ENCODE results near the gene SHC2. TPM values are rescaled to one million over a fixed set of nuclear protein-coding genes. Genes with fewer than 3 reads are reported as not detected.

The SHC2 gene, protein sequence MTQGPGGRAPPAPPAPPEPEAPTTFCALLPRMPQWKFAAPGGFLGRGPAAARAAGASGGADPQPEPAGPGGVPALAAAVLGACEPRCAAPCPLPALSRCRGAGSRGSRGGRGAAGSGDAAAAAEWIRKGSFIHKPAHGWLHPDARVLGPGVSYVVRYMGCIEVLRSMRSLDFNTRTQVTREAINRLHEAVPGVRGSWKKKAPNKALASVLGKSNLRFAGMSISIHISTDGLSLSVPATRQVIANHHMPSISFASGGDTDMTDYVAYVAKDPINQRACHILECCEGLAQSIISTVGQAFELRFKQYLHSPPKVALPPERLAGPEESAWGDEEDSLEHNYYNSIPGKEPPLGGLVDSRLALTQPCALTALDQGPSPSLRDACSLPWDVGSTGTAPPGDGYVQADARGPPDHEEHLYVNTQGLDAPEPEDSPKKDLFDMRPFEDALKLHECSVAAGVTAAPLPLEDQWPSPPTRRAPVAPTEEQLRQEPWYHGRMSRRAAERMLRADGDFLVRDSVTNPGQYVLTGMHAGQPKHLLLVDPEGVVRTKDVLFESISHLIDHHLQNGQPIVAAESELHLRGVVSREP
- 10 to 100 TPM in 3 of 4 donors, 1 to 10 TPM in 1; 7.6 to 18.9 (median 12.3) TPM for polyA plus RNA-seq
- long read RNA-seq, donor 1 = 0 reads
- long read RNA-seq, donor 2, transcript SHC2-201 (13 exons, 2,494 nt) = major isoform, 6 of 7 reads
- long read RNA-seq, donor 2, partial matches to known transcripts = 0 of 7 reads
- long read RNA-seq, donor 2, other reads (novel, unspliced or antisense) = 0 of 7 reads
- long read RNA-seq, donor 3, partial matches to known transcripts = 0 of 3 reads
- long read RNA-seq, donor 3, other reads (novel, unspliced or antisense) = 0 of 3 reads
- long read RNA-seq, donor 4 = 0 reads
- long read RNA-seq, donor 5, partial matches to known transcripts = 0 of 1 reads
- long read RNA-seq, donor 5, other reads (novel, unspliced or antisense) = 0 of 1 reads
- long read RNA-seq, donor 6, partial matches to known transcripts = 0 of 3 reads
- long read RNA-seq, donor 6, other reads (novel, unspliced or antisense) = 0 of 3 reads
- long read RNA-seq, donor 7, transcript SHC2-201 (13 exons, 2,494 nt) = major isoform, 9 of 12 reads
- long read RNA-seq, donor 7, partial matches to known transcripts = 0 of 12 reads
- long read RNA-seq, donor 7, other reads (novel, unspliced or antisense) = 0 of 12 reads
- long read RNA-seq, donor 8 = 0 reads
- long read RNA-seq, donor 9, partial matches to known transcripts = 0 of 1 reads
- long read RNA-seq, donor 9, other reads (novel, unspliced or antisense) = 0 of 1 reads
- long read RNA-seq, donor 10, transcript SHC2-201 (13 exons, 2,494 nt) = major isoform, 5 of 7 reads
- long read RNA-seq, donor 10, partial matches to known transcripts = 0 of 7 reads
- long read RNA-seq, donor 10, other reads (novel, unspliced or antisense) = 0 of 7 reads

DNA sequence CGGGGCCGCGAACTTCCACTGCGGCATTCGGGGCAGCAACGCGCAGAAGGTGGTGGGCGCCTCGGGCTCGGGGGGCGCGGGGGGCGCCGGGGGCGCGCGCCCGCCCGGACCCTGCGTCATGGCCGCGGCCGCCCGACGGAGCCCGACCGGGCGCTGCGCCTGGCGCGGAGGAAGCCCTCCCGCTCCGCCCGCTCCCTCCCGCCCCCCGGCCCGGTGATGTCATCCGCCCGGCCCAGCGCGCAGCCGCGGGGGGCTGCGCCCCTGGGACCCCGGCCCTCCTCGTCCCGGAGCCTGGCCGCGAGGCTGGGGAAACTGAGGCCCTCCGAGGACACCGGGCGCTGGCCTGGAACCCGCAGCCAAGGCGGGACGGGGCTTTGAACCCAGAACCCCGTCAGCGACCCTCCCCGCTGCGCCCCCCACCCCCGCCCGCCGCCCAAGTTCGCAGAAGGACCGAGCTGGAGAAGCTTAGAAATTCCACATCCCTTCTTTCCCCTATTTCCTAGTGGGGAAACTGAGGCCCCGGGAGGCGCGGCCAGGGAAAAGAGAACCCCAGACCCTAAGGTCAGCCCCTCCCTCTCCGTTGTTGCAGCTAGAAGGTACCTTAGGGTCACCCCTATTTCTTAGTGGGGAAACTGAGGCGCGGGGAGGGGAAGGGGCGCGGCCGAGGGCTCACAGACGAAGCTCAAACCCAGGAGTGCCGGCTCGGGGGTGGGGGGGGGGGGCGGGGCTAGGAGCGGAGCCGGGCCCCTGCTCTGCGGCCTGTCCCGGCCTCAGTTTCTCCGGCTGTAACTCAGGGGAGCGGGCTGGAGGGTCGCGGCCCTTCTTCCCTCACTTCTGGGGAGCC, at the start of gene SHC2:
Gene SHC2 (minus strand): TSS at position 157 of the 844 bp plus-strand sequence. CDS start 37 bp downstream, at position 120.
- DNase-seq = peak in 1 of 2 donors; percentile 67

DNA sequence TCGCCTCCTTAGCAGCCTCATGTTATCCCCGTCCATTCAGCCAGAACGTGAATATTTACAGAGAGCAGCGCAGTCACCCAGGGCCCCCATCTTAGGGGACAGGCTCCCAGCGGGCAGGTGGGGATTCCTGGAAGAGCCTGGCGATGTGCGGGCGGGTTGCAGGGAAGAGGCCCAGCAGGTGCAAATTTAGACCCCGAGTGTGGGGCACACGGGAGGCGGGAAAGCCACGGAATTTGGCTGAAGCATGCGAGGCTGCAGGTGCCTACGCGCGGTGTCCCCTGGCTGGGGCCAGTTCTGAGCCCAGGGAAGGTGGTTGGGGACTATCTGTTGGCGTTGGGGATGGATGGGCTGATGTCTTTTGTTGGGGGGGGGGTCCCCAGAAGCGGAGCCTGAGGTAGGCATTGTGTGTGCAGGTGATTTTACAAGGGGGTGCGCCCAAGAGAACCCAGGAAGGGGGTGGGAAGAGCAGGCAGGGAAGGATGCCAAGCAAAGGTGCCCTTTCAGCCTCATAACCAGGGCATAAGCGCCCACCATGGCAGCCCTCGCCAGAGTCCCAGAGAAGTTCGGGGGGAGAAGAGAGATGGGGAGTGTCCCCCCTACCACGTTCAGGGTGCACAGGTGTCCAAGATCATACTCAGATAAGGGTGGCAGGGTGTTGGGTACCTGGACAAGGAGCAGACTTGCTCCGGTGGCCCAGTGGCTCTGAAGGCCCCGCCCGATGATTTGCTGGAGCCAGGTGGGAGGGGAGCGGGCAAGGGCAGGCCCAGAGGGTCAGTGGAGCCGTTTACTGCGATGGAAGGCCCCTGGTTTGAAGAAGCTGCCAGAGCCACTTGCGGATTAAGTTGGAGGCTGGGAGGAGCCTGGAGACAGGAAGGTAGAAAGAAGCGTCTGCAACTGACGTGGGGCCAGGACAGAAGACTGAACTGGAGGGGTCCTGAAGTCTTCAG, 47.6 kb upstream of the SHC2 start:
- Histone ChIP-seq H3K9me3 (ENCODE audit: control insufficient read depth in 2 of 2, insufficient read depth in 1 of 2, low read depth in 1 of 2, low read length in 1 of 2) (no peaks in the 10 kb centered on the region), H3K4me1 (ENCODE audit: control insufficient read depth in 3 of 3, insufficient read depth in 2 of 3, low read depth in 1 of 3, low read length in 2 of 3) (peaks cover 3 to 32% (median 5%) of the 10 kb centered on the region in 3 donors), H3K27ac (ENCODE audit: low read depth in 1 of 3, low read length in 2 of 3) (no peak overlapping the region), H3K4me3 (ENCODE audit: low read depth in 1 of 3, low read length in 3 of 3) (peak overlapping the region; percentile 80 to 98 (median 96)), H3K36me3 (ENCODE audit: control insufficient read depth in 3 of 3, insufficient read depth in 2 of 3, low read depth in 1 of 3, low read length in 3 of 3) (peaks cover 0 to 17% (median 0%) of the 10 kb centered on the region in 3 donors), H3K27me3 (ENCODE audit: control insufficient read depth in 3 of 3, insufficient read depth in 3 of 3, low read length in 3 of 3) (no peaks in the 10 kb centered on the region)
- FAIRE-seq (no peak), DNase-seq (no peak)
- 42 to 58% (median 49%) methylated on average over 31 to 32 of the region's 32 CpGs for whole genome bisulfite sequencing, 3 donors

More for the DNA sequence above, at the start of gene SHC2:
- Histone ChIP-seq H3K27ac (ENCODE audit: low read depth in 1 of 3, low read length in 2 of 3) (peak within 1 kb of the TSS; percentile 34 to 95 (median 87)), H3K9me3 (ENCODE audit: control insufficient read depth in 2 of 2, insufficient read depth in 1 of 2, low read depth in 1 of 2, low read length in 1 of 2) (no peaks in the 10 kb centered on the region), H3K27me3 (ENCODE audit: control insufficient read depth in 3 of 3, insufficient read depth in 3 of 3, low read length in 3 of 3) (peaks cover 0 to 6% (median 3%) of the 10 kb centered on the region in 3 donors), H3K4me3 (ENCODE audit: low read depth in 1 of 3, low read length in 3 of 3) (peak within 1 kb of the TSS; percentile 51 to 74 (median 52)), H3K4me1 (ENCODE audit: control insufficient read depth in 3 of 3, insufficient read depth in 2 of 3, low read depth in 1 of 3, low read length in 2 of 3) (peaks cover 0 to 8% (median 0%) of the 10 kb centered on the region in 3 donors), H3K36me3 (ENCODE audit: control insufficient read depth in 3 of 3, insufficient read depth in 2 of 3, low read depth in 1 of 3, low read length in 3 of 3) (peaks cover 0 to 8% (median 0%) of the 10 kb centered on the region in 3 donors)
- 0 to 4% (median 2%) methylated on average over 23 to 84 of the region's 85 CpGs for WGBS, 3 donors
- no peak for FAIRE-seq

DNA sequence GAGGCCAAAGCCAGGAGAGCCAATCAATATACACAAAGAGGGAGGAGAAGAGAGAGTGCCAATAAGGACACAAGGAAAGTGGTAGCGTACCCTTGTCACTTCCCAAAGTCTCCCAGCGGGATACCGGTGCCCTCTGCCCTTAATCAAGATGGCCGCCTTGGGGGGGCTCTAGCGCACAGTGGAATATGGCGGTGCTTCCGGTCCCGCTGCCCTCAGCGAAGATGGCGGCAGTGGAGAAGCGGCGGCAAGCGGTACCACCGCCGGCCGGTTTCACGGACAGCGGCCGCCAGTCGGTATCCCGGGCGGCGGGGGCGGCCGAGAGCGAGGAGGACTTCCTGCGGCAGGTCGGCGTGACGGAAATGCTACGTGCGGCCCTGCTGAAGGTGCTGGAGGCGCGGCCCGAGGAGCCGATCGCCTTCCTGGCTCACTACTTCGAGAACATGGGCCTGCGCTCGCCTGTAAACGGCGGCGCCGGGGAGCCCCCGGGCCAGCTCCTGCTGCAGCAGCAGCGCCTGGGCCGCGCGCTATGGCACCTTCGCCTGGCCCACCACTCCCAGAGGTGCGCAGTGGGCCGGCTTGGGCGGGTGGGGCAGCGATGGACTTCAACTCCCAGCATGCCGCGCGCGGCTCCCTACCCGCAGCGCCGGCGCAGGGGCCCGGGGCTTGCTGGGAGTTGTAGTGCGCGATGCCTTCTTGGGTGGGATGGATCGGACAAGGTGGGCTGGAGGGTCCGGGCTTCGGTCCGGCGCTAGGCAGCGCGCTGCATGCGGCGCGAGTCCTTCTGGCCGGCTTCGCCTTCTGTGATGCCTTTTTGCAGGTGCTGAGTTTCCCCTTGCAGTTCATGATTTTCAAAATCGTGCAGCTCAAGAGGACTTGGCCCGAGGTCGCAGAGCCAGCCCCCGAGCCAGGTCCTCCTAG, 46.7 kb upstream of the SHC2 start, which contains the start of gene TPGS1:
Gene TPGS1 (plus strand): TSS at position 212 of the 918 bp plus-strand sequence. CDS start 10 bp downstream, at position 222.
- Histone ChIP-seq H3K9me3 (ENCODE audit: control insufficient read depth in 2 of 2, insufficient read depth in 1 of 2, low read depth in 1 of 2, low read length in 1 of 2) (no peaks in the 10 kb centered on the region), H3K27ac (ENCODE audit: low read depth in 1 of 3, low read length in 2 of 3) (peak within 1 kb of the TSS; percentile 80 to 97 (median 91)), H3K36me3 (ENCODE audit: control insufficient read depth in 3 of 3, insufficient read depth in 2 of 3, low read depth in 1 of 3, low read length in 3 of 3) (peaks cover 0 to 17% (median 0%) of the 10 kb centered on the region in 3 donors), H3K4me1 (ENCODE audit: control insufficient read depth in 3 of 3, insufficient read depth in 2 of 3, low read depth in 1 of 3, low read length in 2 of 3) (peaks cover 3 to 26% (median 5%) of the 10 kb centered on the region in 3 donors), H3K27me3 (ENCODE audit: control insufficient read depth in 3 of 3, insufficient read depth in 3 of 3, low read length in 3 of 3) (no peaks in the 10 kb centered on the region), H3K4me3 (ENCODE audit: low read depth in 1 of 3, low read length in 3 of 3) (peak within 1 kb of the TSS; percentile 80 to 98 (median 96))
- peak in 1 of 2 donors; percentile 73 for DNase-seq
- FAIRE-seq = peak; percentile 62
- WGBS, 3 donors = 0 to 1% (median 1%) methylated on average over 70 to 81 of the region's 81 CpGs

DNA sequence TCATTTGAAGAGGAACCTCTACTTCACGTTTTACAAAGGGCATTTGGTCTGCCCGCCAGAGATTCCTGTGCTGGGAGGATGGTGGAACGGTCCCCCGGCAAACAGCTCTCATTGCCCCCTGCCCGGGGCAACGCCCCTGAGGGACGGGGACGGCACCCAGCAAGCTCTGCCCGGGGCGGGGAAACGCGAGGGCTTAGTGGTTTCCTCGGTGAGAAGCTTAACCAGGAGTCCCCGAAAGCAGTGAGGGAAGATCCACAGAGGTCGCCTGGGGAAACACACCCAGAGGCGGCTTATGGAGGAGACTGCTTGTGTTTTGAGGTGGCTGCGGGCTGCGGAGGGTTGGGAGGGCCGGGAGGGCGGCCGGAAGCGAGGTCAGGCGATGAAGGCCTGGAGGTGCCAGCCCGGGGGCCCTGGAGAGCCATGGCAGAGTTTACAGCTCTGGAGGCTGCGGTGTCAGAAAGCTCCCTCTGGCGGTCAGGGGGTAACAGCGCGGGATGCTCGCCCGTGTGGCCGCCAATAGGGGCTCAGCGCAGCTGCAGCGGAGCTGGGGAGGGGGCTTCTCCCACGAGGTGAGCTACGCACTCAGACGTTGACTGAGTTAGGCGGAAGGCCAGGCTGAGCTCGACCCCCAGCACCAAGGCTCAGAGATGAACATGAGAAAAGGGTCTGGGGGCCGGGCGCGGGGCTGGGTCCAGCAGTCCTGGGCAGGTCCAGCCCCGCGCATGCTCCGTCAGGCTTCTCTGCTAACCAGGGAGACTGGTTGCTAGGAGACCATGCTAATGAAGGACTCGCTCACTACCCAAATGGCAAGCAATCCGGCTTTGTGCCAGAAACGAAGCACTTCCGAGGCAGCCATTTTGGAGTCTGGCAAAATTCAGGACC, 45.8 kb upstream of the SHC2 start:
- H3K27me3 ChIP-seq (ENCODE audit: control insufficient read depth in 3 of 3, insufficient read depth in 3 of 3, low read length in 3 of 3) = peaks cover 0 to 2% (median 0%) of the 10 kb centered on the region in 3 donors
- peak; percentile 99 to 100 for DNase-seq
- peaks cover 0 to 12% (median 0%) of the 10 kb centered on the region in 3 donors for H3K36me3 ChIP-seq (ENCODE audit: control insufficient read depth in 3 of 3, insufficient read depth in 2 of 3, low read depth in 1 of 3, low read length in 3 of 3)
- 4 to 5% (median 4%) methylated on average over 44 to 48 of the region's 48 CpGs for WGBS, 3 donors
- peaks cover 3 to 26% (median 5%) of the 10 kb centered on the region in 3 donors for H3K4me1 ChIP-seq (ENCODE audit: control insufficient read depth in 3 of 3, insufficient read depth in 2 of 3, low read depth in 1 of 3, low read length in 2 of 3)
- H3K27ac ChIP-seq (ENCODE audit: low read depth in 1 of 3, low read length in 2 of 3) = peak overlapping the region; percentile 80 to 97 (median 91)
- FAIRE-seq = no peak
- no peaks in the 10 kb centered on the region for H3K9me3 ChIP-seq (ENCODE audit: control insufficient read depth in 2 of 2, insufficient read depth in 1 of 2, low read depth in 1 of 2, low read length in 1 of 2)
- H3K4me3 ChIP-seq (ENCODE audit: low read depth in 1 of 3, low read length in 3 of 3) = peak overlapping the region; percentile 80 to 98 (median 96)

DNA sequence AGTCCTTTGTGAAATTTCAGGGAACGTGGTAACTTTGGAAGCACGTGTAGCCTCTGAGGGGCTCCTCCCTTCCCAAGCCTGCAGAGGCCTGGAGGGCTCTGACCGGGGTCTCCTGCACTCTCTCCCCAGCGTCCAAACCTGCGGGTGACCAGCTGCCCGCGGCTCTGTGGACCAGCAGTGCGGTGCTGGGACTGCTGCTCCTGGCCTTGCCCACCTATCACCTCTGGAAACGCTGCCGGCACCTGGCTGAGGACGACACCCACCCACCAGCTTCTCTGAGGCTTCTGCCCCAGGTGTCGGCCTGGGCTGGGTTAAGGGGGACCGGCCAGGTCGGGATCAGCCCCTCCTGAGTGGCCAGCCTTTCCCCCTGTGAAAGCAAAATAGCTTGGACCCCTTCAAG, 43.8 kb upstream of the SHC2 start:
- FAIRE-seq (no peak), DNase-seq (no peak)
- Histone ChIP-seq H3K9me3 (ENCODE audit: control insufficient read depth in 2 of 2, insufficient read depth in 1 of 2, low read depth in 1 of 2, low read length in 1 of 2) (no peaks in the 10 kb centered on the region), H3K4me3 (ENCODE audit: low read depth in 1 of 3, low read length in 3 of 3) (no peak overlapping the region), H3K27me3 (ENCODE audit: control insufficient read depth in 3 of 3, insufficient read depth in 3 of 3, low read length in 3 of 3) (peaks cover 0 to 8% (median 0%) of the 10 kb centered on the region in 3 donors), H3K36me3 (ENCODE audit: control insufficient read depth in 3 of 3, insufficient read depth in 2 of 3, low read depth in 1 of 3, low read length in 3 of 3) (peaks cover 0 to 9% (median 0%) of the 10 kb centered on the region in 3 donors), H3K27ac (ENCODE audit: low read depth in 1 of 3, low read length in 2 of 3) (no peak overlapping the region), H3K4me1 (ENCODE audit: control insufficient read depth in 3 of 3, insufficient read depth in 2 of 3, low read depth in 1 of 3, low read length in 2 of 3) (peaks cover 3 to 13% (median 5%) of the 10 kb centered on the region in 3 donors)
- 86 to 94% (median 88%) methylated on average over 10 to 14 of the region's 14 CpGs for WGBS, 3 donors
